ENCODE data around the gene SV2A. TPM values are rescaled to one million over a fixed set of nuclear protein-coding genes. Genes with fewer than 3 reads are reported as not detected.

SV2A gene
- polyA plus RNA-seq, 1 experiment = 25.8 TPM

DNA sequence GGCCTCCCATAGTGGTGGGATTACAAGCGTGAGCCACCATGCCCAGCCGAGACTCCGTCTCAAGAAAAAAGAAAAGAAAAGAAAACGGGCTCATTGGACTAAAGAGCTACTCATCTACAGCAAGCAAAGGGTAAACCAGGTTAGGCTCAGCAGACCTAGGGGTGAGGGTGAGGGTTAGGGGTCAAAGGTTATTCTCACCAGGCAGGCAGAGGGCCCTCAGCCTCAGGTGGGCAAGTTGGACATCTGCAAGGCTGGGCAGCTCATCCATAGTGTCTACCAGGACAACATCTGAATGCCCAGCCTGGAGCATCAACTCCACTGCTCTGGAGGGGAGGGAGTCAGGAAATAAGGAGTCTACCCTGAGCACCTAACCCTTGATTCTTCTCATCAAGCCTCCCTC is 15.6 kb upstream of the SV2A start:
- no peaks in the 10 kb centered on the region for H3K27me3 ChIP-seq (ENCODE audit: control insufficient read depth, insufficient read depth, low read length)
- H3K4me3 ChIP-seq (ENCODE audit: low read depth, low read length) = no peak overlapping the region
- H3K9me3 ChIP-seq (ENCODE audit: control insufficient read depth, insufficient read depth, low read length) = no peaks in the 10 kb centered on the region
- TF ChIP-seq, protein P1, sequence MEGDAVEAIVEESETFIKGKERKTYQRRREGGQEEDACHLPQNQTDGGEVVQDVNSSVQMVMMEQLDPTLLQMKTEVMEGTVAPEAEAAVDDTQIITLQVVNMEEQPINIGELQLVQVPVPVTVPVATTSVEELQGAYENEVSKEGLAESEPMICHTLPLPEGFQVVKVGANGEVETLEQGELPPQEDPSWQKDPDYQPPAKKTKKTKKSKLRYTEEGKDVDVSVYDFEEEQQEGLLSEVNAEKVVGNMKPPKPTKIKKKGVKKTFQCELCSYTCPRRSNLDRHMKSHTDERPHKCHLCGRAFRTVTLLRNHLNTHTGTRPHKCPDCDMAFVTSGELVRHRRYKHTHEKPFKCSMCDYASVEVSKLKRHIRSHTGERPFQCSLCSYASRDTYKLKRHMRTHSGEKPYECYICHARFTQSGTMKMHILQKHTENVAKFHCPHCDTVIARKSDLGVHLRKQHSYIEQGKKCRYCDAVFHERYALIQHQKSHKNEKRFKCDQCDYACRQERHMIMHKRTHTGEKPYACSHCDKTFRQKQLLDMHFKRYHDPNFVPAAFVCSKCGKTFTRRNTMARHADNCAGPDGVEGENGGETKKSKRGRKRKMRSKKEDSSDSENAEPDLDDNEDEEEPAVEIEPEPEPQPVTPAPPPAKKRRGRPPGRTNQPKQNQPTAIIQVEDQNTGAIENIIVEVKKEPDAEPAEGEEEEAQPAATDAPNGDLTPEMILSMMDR (IDR thresholded peaks at IDR 0.05; ENCODE audit: low read depth, low read length) = no peak
- H3K27ac ChIP-seq (ENCODE audit: low read depth, low read length) = no peak overlapping the region
- CTCF ChIA-PET = no interaction called here
- POLR2A ChIA-PET = no interaction called here
- no peak for DNase-seq (ENCODE audit: low read depth, low spot score)

DNA sequence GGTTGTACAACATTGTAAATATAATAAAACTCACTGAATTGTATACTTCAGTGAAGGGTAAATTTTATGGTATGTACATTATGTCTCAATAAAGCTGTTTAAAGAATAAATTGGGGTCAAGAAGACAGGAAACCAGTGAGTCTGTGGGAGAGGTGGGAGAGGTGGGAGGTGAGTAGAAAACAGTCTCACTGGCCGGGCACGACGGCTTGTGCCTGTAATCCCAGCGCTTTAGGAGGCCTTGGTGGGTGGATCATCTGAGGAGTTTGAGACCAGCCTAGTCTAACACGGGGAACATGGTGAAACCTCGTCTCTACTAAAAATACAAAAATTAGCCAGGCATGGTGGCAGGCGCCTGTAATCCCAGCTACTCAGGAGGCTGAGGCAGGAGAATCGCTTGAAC is 14.8 kb upstream of the SV2A start:
- ChIA-PET POLR2A (no interaction called here), CTCF (no interaction called here)
- TF ChIP-seq, protein P1 (IDR thresholded peaks at IDR 0.05; ENCODE audit: low read depth, low read length) = no peak
- DNase-seq (ENCODE audit: low read depth, low spot score) = no peak
- H3K27me3 ChIP-seq (ENCODE audit: control insufficient read depth, insufficient read depth, low read length) = no peaks in the 10 kb centered on the region
- H3K27ac ChIP-seq (ENCODE audit: low read depth, low read length) = no peak overlapping the region
- H3K9me3 ChIP-seq (ENCODE audit: control insufficient read depth, insufficient read depth, low read length) = no peaks in the 10 kb centered on the region; the same call in 1 of the 2 replicates
- no peak overlapping the region for H3K4me3 ChIP-seq (ENCODE audit: low read depth, low read length)

DNA sequence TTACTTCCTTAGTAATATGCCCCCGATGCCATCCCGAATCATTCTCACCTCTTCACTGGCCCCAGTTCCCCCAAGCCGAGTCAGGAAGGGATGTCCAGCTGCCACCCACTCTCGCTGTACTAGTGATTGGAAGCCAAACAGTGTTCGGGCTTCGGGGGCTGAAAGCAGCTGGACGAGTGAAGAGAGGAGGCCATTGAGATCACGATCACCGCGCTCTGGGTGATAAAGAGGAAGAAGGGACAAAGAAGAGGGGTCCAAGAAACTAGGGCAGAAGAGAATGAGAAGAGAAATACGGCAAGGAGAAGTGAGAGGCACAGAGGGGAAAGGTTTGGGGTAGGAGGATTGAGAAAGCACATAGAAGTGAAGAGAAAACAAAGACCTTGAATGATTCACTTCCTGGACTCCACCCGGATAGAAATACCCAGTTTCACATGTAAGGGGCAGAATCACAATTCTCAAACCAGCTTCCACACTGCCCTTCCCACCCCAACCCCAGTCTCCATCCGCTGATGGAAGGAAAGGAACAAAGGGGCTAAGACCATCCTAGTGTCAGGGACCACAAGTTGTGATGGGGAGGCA is 13.7 kb upstream of the SV2A start:
- Histone ChIP-seq H3K9me3 (ENCODE audit: control insufficient read depth, insufficient read depth, low read length) (no peaks in the 10 kb centered on the region; the same call in 1 of the 2 replicates), H3K27me3 (ENCODE audit: control insufficient read depth, insufficient read depth, low read length) (no peaks in the 10 kb centered on the region), H3K4me3 (ENCODE audit: low read depth, low read length) (no peak overlapping the region), H3K27ac (ENCODE audit: low read depth, low read length) (no peak overlapping the region)
- ChIA-PET CTCF (no interaction called here), POLR2A (no interaction called here)
- no peak for DNase-seq (ENCODE audit: low read depth, low spot score)
- TF ChIP-seq, protein P1 (IDR thresholded peaks at IDR 0.05; ENCODE audit: low read depth, low read length) = no peak

DNA sequence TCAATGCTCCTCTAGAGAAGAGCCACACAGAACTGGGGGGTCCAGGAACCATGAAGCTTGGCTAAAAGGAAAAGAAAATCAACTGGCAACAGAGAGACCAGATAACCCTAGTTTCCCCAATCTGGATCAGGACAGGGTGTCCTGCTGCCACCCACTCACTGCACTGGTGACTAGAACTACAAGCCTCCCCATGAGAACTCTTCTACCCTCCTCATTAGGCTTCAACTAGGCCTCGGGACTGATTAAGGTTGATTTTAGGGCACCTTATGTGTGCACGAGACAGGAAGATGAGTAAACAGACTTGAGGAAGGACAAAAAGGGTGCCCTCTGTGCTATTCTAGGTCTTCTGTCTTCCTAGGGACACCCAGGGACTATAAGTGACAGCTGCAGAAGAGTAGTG is 12.2 kb upstream of the SV2A start:
- TF ChIP-seq, protein P1 (IDR thresholded peaks at IDR 0.05; ENCODE audit: low read depth, low read length) = no peak
- H3K4me3 ChIP-seq (ENCODE audit: low read depth, low read length) = no peak overlapping the region
- H3K27ac ChIP-seq (ENCODE audit: low read depth, low read length) = no peak overlapping the region
- DNase-seq (ENCODE audit: low read depth, low spot score) = no peak
- CTCF ChIA-PET = no interaction called here
- H3K27me3 ChIP-seq (ENCODE audit: control insufficient read depth, insufficient read depth, low read length) = no peaks in the 10 kb centered on the region
- POLR2A ChIA-PET = interaction anchor here (2.3 kb wide), 1 partner anchor 43 kb away, joined by 18 read pairs; a partner anchor contains a TSS
- H3K9me3 ChIP-seq (ENCODE audit: control insufficient read depth, insufficient read depth, low read length) = no peaks in the 10 kb centered on the region; the same call in 1 of the 2 replicates

DNA sequence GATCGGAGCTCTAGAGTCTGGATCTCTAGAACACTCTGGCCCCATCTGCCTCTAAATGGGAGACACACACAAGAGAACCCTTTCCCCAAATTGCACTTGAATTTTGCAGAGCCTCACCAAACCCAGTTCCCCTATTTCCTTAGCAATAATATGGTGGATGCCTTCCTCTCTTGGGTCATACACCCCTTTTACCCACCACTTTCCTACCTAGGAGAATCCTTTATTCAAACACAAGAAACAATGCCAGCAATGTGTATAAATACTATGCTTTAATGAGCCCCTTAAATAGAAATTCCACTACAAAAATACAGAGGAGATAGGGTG is 10.7 kb upstream of the SV2A start:
- H3K4me3 ChIP-seq (ENCODE audit: low read depth, low read length) = peak overlapping the region; percentile 91
- H3K9me3 ChIP-seq (ENCODE audit: control insufficient read depth, insufficient read depth, low read length) = no peaks in the 10 kb centered on the region; the same call in 1 of the 2 replicates
- no peak for DNase-seq (ENCODE audit: low read depth, low spot score)
- ChIA-PET POLR2A (interaction anchor here (0.6 to 2.3 kb wide), 6 partner anchors 11 to 250 kb away, joined by 3 to 18 read pairs (median 4); a partner anchor contains a TSS), CTCF (no interaction called here)
- TF ChIP-seq, protein P1 (IDR thresholded peaks at IDR 0.05; ENCODE audit: low read depth, low read length) = no peak
- peak overlapping the region; percentile 81 for H3K27ac ChIP-seq (ENCODE audit: low read depth, low read length)
- no peaks in the 10 kb centered on the region for H3K27me3 ChIP-seq (ENCODE audit: control insufficient read depth, insufficient read depth, low read length)
